ENCODE measurements around the gene RABL2A. TPM values are rescaled to one million over a fixed set of nuclear protein-coding genes. Genes with fewer than 3 reads are reported as not detected.
"Not testable (repeated sequence)": the region's sequence is repeated elsewhere in the genome, so short reads cannot be mapped to it uniquely, and the experiment has no call there.

The RABL2A gene
- polyA plus RNA-seq, 1 experiment, result 13.0 TPM

DNA sequence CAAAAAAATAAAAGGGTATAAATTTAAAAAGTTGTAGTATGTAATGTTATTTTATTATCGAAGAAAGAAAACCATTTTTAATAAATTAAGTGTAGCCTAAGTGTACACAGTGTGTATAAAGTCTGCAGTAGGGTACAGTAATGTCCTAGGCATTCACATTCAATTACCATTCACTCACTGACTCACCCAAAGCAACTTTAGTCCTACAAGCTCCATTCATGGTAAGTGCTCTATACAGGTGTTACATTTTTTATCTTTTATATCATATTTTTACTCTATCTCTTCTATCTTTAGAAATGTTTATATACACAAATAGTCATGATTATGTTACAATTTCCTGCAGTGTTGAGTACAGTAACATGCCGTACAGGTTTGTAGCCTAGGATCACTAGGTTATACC lies 59.5 kb downstream of the RABL2A start:
- H3K27me3 ChIP-seq (ENCODE audit: control insufficient read depth, insufficient read depth, low read length), result peaks cover 2% of the 10 kb centered on the region
- DNase-seq (ENCODE audit: low read depth, low spot score), result no peak
- ChIA-PET CTCF (no interaction called here), POLR2A (no interaction called here)
- no peaks in the 10 kb centered on the region for H3K9me3 ChIP-seq (ENCODE audit: control insufficient read depth, insufficient read depth, low read length)
- TF ChIP-seq, protein P1, sequence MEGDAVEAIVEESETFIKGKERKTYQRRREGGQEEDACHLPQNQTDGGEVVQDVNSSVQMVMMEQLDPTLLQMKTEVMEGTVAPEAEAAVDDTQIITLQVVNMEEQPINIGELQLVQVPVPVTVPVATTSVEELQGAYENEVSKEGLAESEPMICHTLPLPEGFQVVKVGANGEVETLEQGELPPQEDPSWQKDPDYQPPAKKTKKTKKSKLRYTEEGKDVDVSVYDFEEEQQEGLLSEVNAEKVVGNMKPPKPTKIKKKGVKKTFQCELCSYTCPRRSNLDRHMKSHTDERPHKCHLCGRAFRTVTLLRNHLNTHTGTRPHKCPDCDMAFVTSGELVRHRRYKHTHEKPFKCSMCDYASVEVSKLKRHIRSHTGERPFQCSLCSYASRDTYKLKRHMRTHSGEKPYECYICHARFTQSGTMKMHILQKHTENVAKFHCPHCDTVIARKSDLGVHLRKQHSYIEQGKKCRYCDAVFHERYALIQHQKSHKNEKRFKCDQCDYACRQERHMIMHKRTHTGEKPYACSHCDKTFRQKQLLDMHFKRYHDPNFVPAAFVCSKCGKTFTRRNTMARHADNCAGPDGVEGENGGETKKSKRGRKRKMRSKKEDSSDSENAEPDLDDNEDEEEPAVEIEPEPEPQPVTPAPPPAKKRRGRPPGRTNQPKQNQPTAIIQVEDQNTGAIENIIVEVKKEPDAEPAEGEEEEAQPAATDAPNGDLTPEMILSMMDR (IDR thresholded peaks at IDR 0.05; ENCODE audit: low read depth, low read length), result no peak
- H3K27ac ChIP-seq (ENCODE audit: low read depth, low read length), result no peak overlapping the region
- no peak overlapping the region for H3K4me3 ChIP-seq (ENCODE audit: low read depth, low read length)

DNA sequence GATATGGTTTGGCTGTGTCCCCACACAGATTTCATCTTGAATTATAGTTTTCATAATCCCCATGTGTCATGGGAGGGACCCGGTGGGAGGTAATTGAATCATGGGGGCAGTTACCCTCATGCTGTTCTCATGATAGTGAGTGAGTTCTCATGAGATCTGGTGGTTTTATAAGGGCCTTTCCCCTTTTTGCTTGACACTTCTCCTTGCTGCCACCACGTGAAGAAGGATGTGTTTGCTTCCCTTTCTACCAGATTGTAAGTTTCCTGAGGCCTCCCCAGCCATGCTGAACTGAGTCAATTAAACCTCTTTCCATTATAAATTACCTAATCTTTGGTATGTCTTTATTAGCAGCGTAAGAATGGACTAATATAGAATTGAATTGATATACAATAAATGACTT lies 63.8 kb downstream of the RABL2A start:
- H3K27ac ChIP-seq (ENCODE audit: low read depth, low read length); DNase-seq (ENCODE audit: low read depth, low spot score); CTCF ChIA-PET; H3K27me3 ChIP-seq (ENCODE audit: control insufficient read depth, insufficient read depth, low read length); POLR2A ChIA-PET; H3K9me3 ChIP-seq (ENCODE audit: control insufficient read depth, insufficient read depth, low read length); H3K4me3 ChIP-seq (ENCODE audit: low read depth, low read length): not testable (repeated sequence)

Small RNAs within 50 kb of the gene (small RNA-seq; reads per million reads assigned to genes)
- gene MIR1302-3 (ENCODE audit: insufficient read length, low read depth), result not detected
- not detected for gene RNU6-744P (ENCODE audit: insufficient read length, low read depth)

Other genes starting within 250 kb of the RABL2A start
- 18.8 and 29.1 TPM in 2 replicates for gene ZNG1B, start 189.6 kb upstream of the RABL2A start, polyA plus RNA-seq (2011; rRNA removed)
- gene FOXD4L1, start 128.6 kb upstream of the RABL2A start, polyA plus RNA-seq (2011; rRNA removed), result 0.02 TPM in 1 of 2 replicates, not detected in the other
- 67.2 and 91.0 TPM in 2 replicates for gene SLC35F5, start 129.4 kb downstream of the RABL2A start, polyA plus RNA-seq (2011; rRNA removed)